PC-3 (cell line): ENCODE data around the gene TRIM5.

Experiments used
- EZH2 ChIP-seq: fragments of 300-600 bp; sonication (generic); IDR thresholded peaks from one replicate; pipeline ENCODE4 v1.6.1; 2017; ENCODE audit warnings: antibody characterized with exemption, mild to moderate bottlenecking, low read length; ENCODE audit not compliant: unreplicated experiment
- EZH2phosphoT487 ChIP-seq: fragments of 300-600 bp; sonication (generic); IDR thresholded peaks from 2 replicates; pipeline ENCODE4 v1.6.1; 2018; ENCODE audit warnings: mild to moderate bottlenecking, antibody characterized with exemption, low read length, borderline replicate concordance
- TF ChIP-seq, protein P1 (sequence below): fragments of 300-600 bp; sonication (generic); conservative IDR thresholded peaks from 2 replicates; pipeline ENCODE4 v1.5.1; 2017; ENCODE audit warnings: antibody characterized with exemption, low read depth, mild to moderate bottlenecking, low read length

GRCh38 chr11:5622802-5623201 lies 62.1 kb downstream of the TRIM5 start:
- TF ChIP-seq EZH2phosphoT487 (no peak), EZH2 (no peak)
- TF ChIP-seq, protein P1, sequence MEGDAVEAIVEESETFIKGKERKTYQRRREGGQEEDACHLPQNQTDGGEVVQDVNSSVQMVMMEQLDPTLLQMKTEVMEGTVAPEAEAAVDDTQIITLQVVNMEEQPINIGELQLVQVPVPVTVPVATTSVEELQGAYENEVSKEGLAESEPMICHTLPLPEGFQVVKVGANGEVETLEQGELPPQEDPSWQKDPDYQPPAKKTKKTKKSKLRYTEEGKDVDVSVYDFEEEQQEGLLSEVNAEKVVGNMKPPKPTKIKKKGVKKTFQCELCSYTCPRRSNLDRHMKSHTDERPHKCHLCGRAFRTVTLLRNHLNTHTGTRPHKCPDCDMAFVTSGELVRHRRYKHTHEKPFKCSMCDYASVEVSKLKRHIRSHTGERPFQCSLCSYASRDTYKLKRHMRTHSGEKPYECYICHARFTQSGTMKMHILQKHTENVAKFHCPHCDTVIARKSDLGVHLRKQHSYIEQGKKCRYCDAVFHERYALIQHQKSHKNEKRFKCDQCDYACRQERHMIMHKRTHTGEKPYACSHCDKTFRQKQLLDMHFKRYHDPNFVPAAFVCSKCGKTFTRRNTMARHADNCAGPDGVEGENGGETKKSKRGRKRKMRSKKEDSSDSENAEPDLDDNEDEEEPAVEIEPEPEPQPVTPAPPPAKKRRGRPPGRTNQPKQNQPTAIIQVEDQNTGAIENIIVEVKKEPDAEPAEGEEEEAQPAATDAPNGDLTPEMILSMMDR: no peak
